ENCODE data around the gene UBAP1.
"Not testable (repeated sequence)": the region's sequence is repeated elsewhere in the genome, so short reads cannot be mapped to it uniquely, and the experiment has no call there.

Gene UBAP1

GRCh38 chr9:34267660-34268059, 88.8 kb downstream of the UBAP1 start:
- DNase-seq, result no peak

- no peak for DNase-seq
These were observed 92.6 kb downstream of the UBAP1 start for GRCh38 chr9:34271265-34272006.

GRCh38 chr9:34272101-34272541, 93.3 kb downstream of the UBAP1 start:
- DNase-seq, result no peak

GRCh38 chr9:34273588-34273987, 94.7 kb downstream of the UBAP1 start:
- not testable (repeated sequence) for DNase-seq

GRCh38 chr9:34275811-34276210, 97.0 kb downstream of the UBAP1 start:
- DNase-seq, result no peak

- no peak for DNase-seq
These were observed 97.9 kb downstream of the UBAP1 start for GRCh38 chr9:34276772-34277171.

- no peak for DNase-seq
These were observed 100.6 kb downstream of the UBAP1 start for GRCh38 chr9:34279411-34279810.

- DNase-seq, result no peak
These were observed 103.3 kb downstream of the UBAP1 start for GRCh38 chr9:34282096-34282495.

GRCh38 chr9:34289159-34289558, 110.3 kb downstream of the UBAP1 start:
- no peak for DNase-seq

- DNase-seq, result no peak
These were observed 112.2 kb downstream of the UBAP1 start for GRCh38 chr9:34291023-34291422.

GRCh38 chr9:34291423-34291822, 112.6 kb downstream of the UBAP1 start:
- no peak for DNase-seq

- DNase-seq, result no peak
These were observed 113.7 kb downstream of the UBAP1 start for GRCh38 chr9:34292552-34292951.

- DNase-seq, result not testable (repeated sequence)
These were observed 122.2 kb downstream of the UBAP1 start for GRCh38 chr9:34301064-34301463.
